IPS DF 19.7 (cell line): ENCODE data around the gene BHLHE41.

ENCODE experiments used
- DNase-seq: peaks from one replicate; pipeline ENCODE4 v3.0.0-alpha.2; 2013; ENCODE audit warnings: low read depth, low spot score

The BHLHE41 gene

GRCh38 chr12:26134540-26134939 lies 9.7 kb upstream of the BHLHE41 start:
- DNase-seq = no peak

GRCh38 chr12:26133521-26133920 lies 8.7 kb upstream of the BHLHE41 start:
- DNase-seq = no peak

GRCh38 chr12:26132866-26133265 lies 8.0 kb upstream of the BHLHE41 start:
- no peak for DNase-seq

- no peak for DNase-seq
These were observed 7.1 kb upstream of the BHLHE41 start for GRCh38 chr12:26131936-26132335.

GRCh38 chr12:26130728-26131127 lies 5.9 kb upstream of the BHLHE41 start:
- no peak for DNase-seq

- no peak for DNase-seq
These were observed 3.3 kb upstream of the BHLHE41 start for GRCh38 chr12:26128168-26128567.

GRCh38 chr12:26127404-26127803 lies 2.6 kb upstream of the BHLHE41 start:
- no peak for DNase-seq

GRCh38 chr12:26126340-26127284 lies 1.8 kb upstream of the BHLHE41 start:
- DNase-seq = no peak

- DNase-seq = no peak
These were observed 833 bp upstream of the BHLHE41 start for GRCh38 chr12:26125400-26126339.

- DNase-seq = no peak
These were observed 1.3 kb downstream of the BHLHE41 start for GRCh38 chr12:26123482-26123980.

GRCh38 chr12:26122681-26123481 lies 2.0 kb downstream of the BHLHE41 start:
- DNase-seq = no peak

GRCh38 chr12:26122061-26122680 lies 2.7 kb downstream of the BHLHE41 start:
- no peak for DNase-seq

GRCh38 chr12:26121323-26122060 lies 3.3 kb downstream of the BHLHE41 start:
- no peak for DNase-seq

GRCh38 chr12:26120561-26121274 lies 4.1 kb downstream of the BHLHE41 start:
- no peak for DNase-seq

- no peak for DNase-seq
These were observed 5.3 kb downstream of the BHLHE41 start for GRCh38 chr12:26119391-26119989.

GRCh38 chr12:26118308-26118707 lies 6.5 kb downstream of the BHLHE41 start:
- no peak for DNase-seq

GRCh38 chr12:26116829-26117715 lies 7.8 kb downstream of the BHLHE41 start:
- no peak for DNase-seq
